Hepatocyte (in vitro differentiated cells): ENCODE results near the gene KLK2.

Experiments used
- EZH2 ChIP-seq: fragments of 200-600 bp; sonication (generic); IDR thresholded peaks from 2 replicates; pipeline ENCODE4 v1.6.1; 2016; ENCODE audit warnings: antibody characterized with exemption, mild to moderate bottlenecking, borderline replicate concordance
- TF ChIP-seq, protein P1 (sequence below): fragments of 200-600 bp; sonication (generic); IDR thresholded peaks from 2 replicates; pipeline ENCODE4 v1.5.1; 2016; ENCODE audit warnings: antibody characterized with exemption, mild to moderate bottlenecking; ENCODE audit not compliant: poor library complexity

DNA sequence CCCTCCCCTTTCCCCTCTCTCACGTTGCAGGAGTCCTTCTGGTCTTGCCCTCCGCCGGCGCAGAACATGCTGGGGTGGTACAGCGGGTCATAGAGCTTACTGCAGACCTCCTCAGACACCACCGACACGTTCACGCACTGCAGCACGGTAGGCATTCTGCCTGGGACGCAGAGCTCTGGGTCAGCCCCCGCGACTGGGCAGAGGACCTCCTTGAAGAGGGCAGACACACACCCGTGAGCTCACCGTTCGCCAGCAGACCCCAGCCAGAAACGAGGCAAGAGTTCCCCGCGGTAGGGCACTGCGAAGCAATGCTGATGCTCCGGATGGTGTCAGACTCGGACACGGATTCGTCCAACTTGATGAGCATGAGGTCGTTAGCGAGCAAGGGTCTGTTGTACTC lies 35.1 kb downstream of the KLK2 start:
- TF ChIP-seq, protein P1, sequence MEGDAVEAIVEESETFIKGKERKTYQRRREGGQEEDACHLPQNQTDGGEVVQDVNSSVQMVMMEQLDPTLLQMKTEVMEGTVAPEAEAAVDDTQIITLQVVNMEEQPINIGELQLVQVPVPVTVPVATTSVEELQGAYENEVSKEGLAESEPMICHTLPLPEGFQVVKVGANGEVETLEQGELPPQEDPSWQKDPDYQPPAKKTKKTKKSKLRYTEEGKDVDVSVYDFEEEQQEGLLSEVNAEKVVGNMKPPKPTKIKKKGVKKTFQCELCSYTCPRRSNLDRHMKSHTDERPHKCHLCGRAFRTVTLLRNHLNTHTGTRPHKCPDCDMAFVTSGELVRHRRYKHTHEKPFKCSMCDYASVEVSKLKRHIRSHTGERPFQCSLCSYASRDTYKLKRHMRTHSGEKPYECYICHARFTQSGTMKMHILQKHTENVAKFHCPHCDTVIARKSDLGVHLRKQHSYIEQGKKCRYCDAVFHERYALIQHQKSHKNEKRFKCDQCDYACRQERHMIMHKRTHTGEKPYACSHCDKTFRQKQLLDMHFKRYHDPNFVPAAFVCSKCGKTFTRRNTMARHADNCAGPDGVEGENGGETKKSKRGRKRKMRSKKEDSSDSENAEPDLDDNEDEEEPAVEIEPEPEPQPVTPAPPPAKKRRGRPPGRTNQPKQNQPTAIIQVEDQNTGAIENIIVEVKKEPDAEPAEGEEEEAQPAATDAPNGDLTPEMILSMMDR: no peak
- TF ChIP-seq EZH2: no peak
